ENCODE data around the gene ZP3. TPM values are rescaled to one million over a fixed set of nuclear protein-coding genes. Genes with fewer than 3 reads are reported as not detected.
"Not testable (repeated sequence)": the region's sequence is repeated elsewhere in the genome, so short reads cannot be mapped to it uniquely, and the experiment has no call there.

Gene ZP3
- total and polyA plus RNA-seq, 2 of the 8 experiments (the other 6 are each of a cell fraction or from before 2014, with no cell fraction given) = 1.5 to 2.4 TPM

GRCh38 chr7:76443846-76444245 is 19.1 kb downstream of the ZP3 start:
- H3K23me2 ChIP-seq (ENCODE audit: low read depth, low read length); H2BK20ac ChIP-seq (ENCODE audit: low read length); H3K18ac ChIP-seq (ENCODE audit: extremely low read depth, low read length); H4K8ac ChIP-seq (ENCODE audit: extremely low read depth, insufficient read depth, low read length); H3K36me3 ChIP-seq (ENCODE audit: control insufficient read depth in 2 of 4, insufficient read depth in 4 of 4, low read length in 3 of 4); H2BK5ac ChIP-seq (ENCODE audit: low read depth, low read length); H3K79me1 ChIP-seq (ENCODE audit: low read depth, low read length); H3K56ac ChIP-seq (replicated peaks; ENCODE audit: insufficient read length, low read depth, low read length); H3K9me3 ChIP-seq (ENCODE audit: insufficient read depth in 2 of 2, low read depth in 1 of 2, low read length in 1 of 2); H3K27me3 ChIP-seq (replicated peaks in 1 of 4; ENCODE audit: control insufficient read depth in 3 of 4, extremely low read depth in 1 of 4, insufficient read depth in 3 of 4, low read length in 3 of 4); H4K91ac ChIP-seq (replicated peaks; ENCODE audit: insufficient read length, low read length); POLR2A ChIA-PET (ENCODE audit: partially characterized antibody); H3K23ac ChIP-seq (ENCODE audit: insufficient read length); H3K4me2 ChIP-seq (ENCODE audit: insufficient read depth in 1 of 2, low read depth in 2 of 2, low read length in 2 of 2); H3K4ac ChIP-seq (replicated peaks; ENCODE audit: insufficient read length, low read depth, low read length); H4K20me1 ChIP-seq (replicated peaks in 1 of 2; ENCODE audit: control insufficient read depth in 1 of 2, insufficient read depth in 2 of 2, low read length in 2 of 2); H2BK120ac ChIP-seq (replicated peaks; ENCODE audit: low read depth, low read length); H2AFZ ChIP-seq (ENCODE audit: low read length); H3K79me2 ChIP-seq (ENCODE audit: control insufficient read depth in 1 of 2, insufficient read depth in 2 of 2, low read length in 2 of 2); H3K27ac ChIP-seq (ENCODE audit: low read depth, low read length); H3K9ac ChIP-seq (replicated peaks in 1 of 4; ENCODE audit: extremely low read depth in 1 of 4, low read depth in 3 of 4, low read length in 3 of 4); H3K4me1 ChIP-seq (replicated peaks in 1 of 4; ENCODE audit: control insufficient read depth in 3 of 4, insufficient read depth in 4 of 4, low read length in 3 of 4); H2BK12ac ChIP-seq (ENCODE audit: low read depth, low read length); H2AK5ac ChIP-seq (ENCODE audit: low read depth, low read length); H2BK15ac ChIP-seq (ENCODE audit: low read length); FAIRE-seq; H3K4me3 ChIP-seq (ENCODE audit: extremely low read depth in 1 of 4, insufficient read depth in 2 of 4, low read depth in 3 of 4, low read length in 4 of 4); CTCF ChIA-PET (ENCODE audit: partially characterized antibody); H4K5ac ChIP-seq (ENCODE audit: insufficient read length, low read depth, low read length); H3K14ac ChIP-seq (ENCODE audit: insufficient read length): not testable (repeated sequence)
- WGBS, 2 experiments (ENCODE audit: extremely low coverage in 1 of 2, insufficient coverage in 1 of 2, insufficient read length in 1 of 2, insufficient replicate concordance in 2 of 2, low coverage in 1 of 2, low lambda C conversion rate in 2 of 2, missing lambda C conversion rate in 1 of 2) = 94% methylated on average over 6 of the region's 12 CpGs; no CpG with 5 or more reads in 1 of the 2 experiments
- peak in 1 of 2 experiments; percentile 32 for DNase-seq (ENCODE audit: low read depth in 1 of 2, low spot score in 2 of 2)

- H3K23me2 ChIP-seq (ENCODE audit: low read depth, low read length); H4K20me1 ChIP-seq (replicated peaks in 1 of 2; ENCODE audit: control insufficient read depth in 1 of 2, insufficient read depth in 2 of 2, low read length in 2 of 2); H3K9ac ChIP-seq (replicated peaks in 1 of 4; ENCODE audit: extremely low read depth in 1 of 4, low read depth in 3 of 4, low read length in 3 of 4); POLR2A ChIA-PET (ENCODE audit: partially characterized antibody); H3K27me3 ChIP-seq (replicated peaks in 1 of 4; ENCODE audit: control insufficient read depth in 3 of 4, extremely low read depth in 1 of 4, insufficient read depth in 3 of 4, low read length in 3 of 4); H3K9me3 ChIP-seq (ENCODE audit: insufficient read depth in 2 of 2, low read depth in 1 of 2, low read length in 1 of 2); H3K4ac ChIP-seq (replicated peaks; ENCODE audit: insufficient read length, low read depth, low read length); H2AFZ ChIP-seq (ENCODE audit: low read length); H3K23ac ChIP-seq (ENCODE audit: insufficient read length); H3K79me1 ChIP-seq (ENCODE audit: low read depth, low read length); H3K18ac ChIP-seq (ENCODE audit: extremely low read depth, low read length); H4K5ac ChIP-seq (ENCODE audit: insufficient read length, low read depth, low read length); H4K8ac ChIP-seq (ENCODE audit: extremely low read depth, insufficient read depth, low read length); H2AK5ac ChIP-seq (ENCODE audit: low read depth, low read length); H3K27ac ChIP-seq (ENCODE audit: low read depth, low read length); H2BK12ac ChIP-seq (ENCODE audit: low read depth, low read length); H2BK20ac ChIP-seq (ENCODE audit: low read length); H2BK15ac ChIP-seq (ENCODE audit: low read length); H2BK5ac ChIP-seq (ENCODE audit: low read depth, low read length); H3K56ac ChIP-seq (replicated peaks; ENCODE audit: insufficient read length, low read depth, low read length); H3K79me2 ChIP-seq (ENCODE audit: control insufficient read depth in 1 of 2, insufficient read depth in 2 of 2, low read length in 2 of 2); DNase-seq (ENCODE audit: low read depth in 1 of 2, low spot score in 2 of 2); H3K4me1 ChIP-seq (replicated peaks in 1 of 4; ENCODE audit: control insufficient read depth in 3 of 4, insufficient read depth in 4 of 4, low read length in 3 of 4); H3K4me2 ChIP-seq (ENCODE audit: insufficient read depth in 1 of 2, low read depth in 2 of 2, low read length in 2 of 2); H2BK120ac ChIP-seq (replicated peaks; ENCODE audit: low read depth, low read length); H4K91ac ChIP-seq (replicated peaks; ENCODE audit: insufficient read length, low read length); H3K14ac ChIP-seq (ENCODE audit: insufficient read length); H3K36me3 ChIP-seq (ENCODE audit: control insufficient read depth in 2 of 4, insufficient read depth in 4 of 4, low read length in 3 of 4); H3K4me3 ChIP-seq (ENCODE audit: extremely low read depth in 1 of 4, insufficient read depth in 2 of 4, low read depth in 3 of 4, low read length in 4 of 4); FAIRE-seq: not testable (repeated sequence)
- 75% methylated on average over 4 of the region's 5 CpGs; no CpG with 5 or more reads in 1 of the 2 experiments for WGBS, 2 experiments (ENCODE audit: extremely low coverage in 1 of 2, insufficient coverage in 1 of 2, insufficient read length in 1 of 2, insufficient replicate concordance in 2 of 2, low coverage in 1 of 2, low lambda C conversion rate in 2 of 2, missing lambda C conversion rate in 1 of 2)
- CTCF ChIA-PET (ENCODE audit: partially characterized antibody) = interaction anchor here (0.7 kb wide), 1 partner anchor 163 kb away, joined by 3 read pairs; no protein-coding TSS in a partner anchor
Measured at GRCh38 chr7:76445577-76446008, 20.8 kb downstream of the ZP3 start.
